Pulmonary artery endothelial cell (primary cell): ENCODE results near the gene COG5. TPM values are rescaled to one million over a fixed set of nuclear protein-coding genes. Genes with fewer than 3 reads are reported as not detected.
"Not testable (repeated sequence)": the region's sequence is repeated elsewhere in the genome, so short reads cannot be mapped to it uniquely, and the experiment has no call there.

Experiments
- DNase-seq: peaks from one replicate; pipeline ENCODE4 v3.0.0-alpha.2; 2011; ENCODE audit warnings: low read depth, low spot score
- total RNA-seq: library from RNA; depleted of rRNA; stranded (reverse); fragments of >200 nt; gene quantifications from 2 replicates; pipeline ENCODE4 v1.2.3, GENCODE V29; 2014

Gene COG5
- total RNA-seq, 1 donor from 2014 or later: 49.7 TPM

GRCh38 chr7:107228291-107228690, 335.4 kb downstream of the COG5 start:
- no peak for DNase-seq

GRCh38 chr7:107224374-107225223, 339.1 kb downstream of the COG5 start:
- DNase-seq: no peak

- DNase-seq: not testable (repeated sequence)
Observed at GRCh38 chr7:107220806-107221205, 342.9 kb downstream of the COG5 start.

GRCh38 chr7:107220356-107220755, 343.4 kb downstream of the COG5 start:
- no peak for DNase-seq

GRCh38 chr7:107219563-107220244, 344.0 kb downstream of the COG5 start:
- no peak for DNase-seq

GRCh38 chr7:107213945-107214344, 349.8 kb downstream of the COG5 start:
- DNase-seq: no peak

GRCh38 chr7:107213193-107213788, 350.4 kb downstream of the COG5 start:
- no peak for DNase-seq

GRCh38 chr7:107212725-107213124, 351.0 kb downstream of the COG5 start:
- DNase-seq: no peak

- no peak for DNase-seq
Observed at GRCh38 chr7:107210400-107210799, 353.3 kb downstream of the COG5 start.

GRCh38 chr7:107209565-107209964, 354.2 kb downstream of the COG5 start:
- DNase-seq: no peak

- no peak for DNase-seq
Observed at GRCh38 chr7:107208563-107208962, 355.2 kb downstream of the COG5 start.

- no peak for DNase-seq
Observed at GRCh38 chr7:107208024-107208521, 355.6 kb downstream of the COG5 start.

- DNase-seq: no peak
Observed at GRCh38 chr7:107207459-107207858, 356.3 kb downstream of the COG5 start.

- no peak for DNase-seq
Observed at GRCh38 chr7:107206706-107207105, 357.0 kb downstream of the COG5 start.

- no peak for DNase-seq
Observed at GRCh38 chr7:107206136-107206535, 357.6 kb downstream of the COG5 start.

GRCh38 chr7:107203607-107204006, 360.1 kb downstream of the COG5 start:
- DNase-seq: no peak

- no peak for DNase-seq
Observed at GRCh38 chr7:107201795-107202450, 361.8 kb downstream of the COG5 start.

- no peak for DNase-seq
Observed at GRCh38 chr7:107196834-107197610, 366.7 kb downstream of the COG5 start.

- DNase-seq: no peak
Observed at GRCh38 chr7:107194052-107194451, 369.7 kb downstream of the COG5 start.

- no peak for DNase-seq
Observed at GRCh38 chr7:107190090-107190489, 373.6 kb downstream of the COG5 start.

- no peak for DNase-seq
Observed at GRCh38 chr7:107187774-107188173, 375.9 kb downstream of the COG5 start.
